Nephron progenitor cell (in vitro differentiated cells): ENCODE data around the gene TBC1D19.

ENCODE experiments used
- DNase-seq: peaks from one replicate; pipeline ENCODE4 v3.0.0; 2021
- H3K27ac Mint-ChIP-seq: 2 replicates; pipeline ENCODE4 v1.8.0; 2021; ENCODE audit warnings: mild to moderate bottlenecking, moderate library complexity, mixed read lengths
- H3K27me3 Mint-ChIP-seq: 2 replicates; pipeline ENCODE4 v1.8.0; 2021; ENCODE audit warnings: mild to moderate bottlenecking, low read depth, mixed read lengths; ENCODE audit not compliant: poor library complexity
- H3K36me3 Mint-ChIP-seq: 2 replicates; pipeline ENCODE4 v1.8.0; 2021; ENCODE audit warnings: low read depth, mixed read lengths
- H3K4me1 Mint-ChIP-seq: 2 replicates; pipeline ENCODE4 v1.8.0; 2021; ENCODE audit warnings: mixed read lengths
- H3K4me3 Mint-ChIP-seq: 2 replicates; pipeline ENCODE4 v1.8.0; 2021; ENCODE audit warnings: mild to moderate bottlenecking, moderate library complexity, mixed read lengths
- H3K9me3 Mint-ChIP-seq: 2 replicates; pipeline ENCODE4 v1.8.0; 2021; ENCODE audit warnings: mild to moderate bottlenecking, moderate library complexity, mixed read lengths
- CTCF ChIP-seq: fragments of 200-600 bp; sonication (generic); IDR thresholded peaks from 2 replicates; pipeline ENCODE4 v1.5.0; 2021; ENCODE audit warnings: antibody characterized with exemption

TBC1D19 gene

GRCh38 chr4:26721685-26722084 lies 137.8 kb downstream of the TBC1D19 start:
- Mint-ChIP-seq H3K27ac (no peak overlapping the region), H3K4me1 (no peaks in the 10 kb centered on the region), H3K4me3 (no peak overlapping the region), H3K9me3 (no peaks in the 10 kb centered on the region), H3K36me3 (peaks cover 13% of the 10 kb centered on the region), H3K27me3 (peaks cover 2% of the 10 kb centered on the region)
- no peak for DNase-seq
- no peak for TF ChIP-seq CTCF

GRCh38 chr4:26723216-26723615 lies 139.3 kb downstream of the TBC1D19 start:
- Mint-ChIP-seq H3K36me3 (peaks cover 13% of the 10 kb centered on the region), H3K9me3 (no peaks in the 10 kb centered on the region), H3K27me3 (peaks cover 2% of the 10 kb centered on the region), H3K27ac (no peak overlapping the region), H3K4me1 (no peaks in the 10 kb centered on the region), H3K4me3 (no peak overlapping the region)
- no peak for TF ChIP-seq CTCF
- DNase-seq: no peak

GRCh38 chr4:26724534-26724933 lies 140.7 kb downstream of the TBC1D19 start:
- no peaks in the 10 kb centered on the region for H3K4me1 Mint-ChIP-seq
- H3K27ac Mint-ChIP-seq: no peak overlapping the region
- H3K36me3 Mint-ChIP-seq: peaks cover 13% of the 10 kb centered on the region
- no peak overlapping the region for H3K4me3 Mint-ChIP-seq
- DNase-seq: no peak
- H3K27me3 Mint-ChIP-seq: peaks cover 2% of the 10 kb centered on the region
- no peak for TF ChIP-seq CTCF
- H3K9me3 Mint-ChIP-seq: no peaks in the 10 kb centered on the region

- no peak overlapping the region for H3K4me3 Mint-ChIP-seq
- no peak for TF ChIP-seq CTCF
- H3K9me3 Mint-ChIP-seq: no peaks in the 10 kb centered on the region
Observed at GRCh38 chr4:26726655-26727387, 142.9 kb downstream of the TBC1D19 start.

GRCh38 chr4:26727844-26728243 lies 144.0 kb downstream of the TBC1D19 start:
- peaks cover 13% of the 10 kb centered on the region for H3K36me3 Mint-ChIP-seq
- no peak overlapping the region for H3K4me3 Mint-ChIP-seq
- TF ChIP-seq CTCF: no peak

More at GRCh38 chr4:26726655-26727387, 142.9 kb downstream of the TBC1D19 start:
- DNase-seq: no peak
- Mint-ChIP-seq H3K36me3 (peaks cover 13% of the 10 kb centered on the region), H3K4me1 (no peaks in the 10 kb centered on the region), H3K27ac (no peak overlapping the region), H3K27me3 (peaks cover 2% of the 10 kb centered on the region)

GRCh38 chr4:26729027-26729426 lies 145.1 kb downstream of the TBC1D19 start:
- H3K36me3 Mint-ChIP-seq: peaks cover 13% of the 10 kb centered on the region

More at GRCh38 chr4:26727844-26728243, 144.0 kb downstream of the TBC1D19 start:
- DNase-seq: no peak
- Mint-ChIP-seq H3K27ac (no peak overlapping the region), H3K9me3 (no peaks in the 10 kb centered on the region), H3K27me3 (peaks cover 2% of the 10 kb centered on the region), H3K4me1 (no peaks in the 10 kb centered on the region)

More at GRCh38 chr4:26729027-26729426, 145.1 kb downstream of the TBC1D19 start:
- Mint-ChIP-seq H3K27ac (no peak overlapping the region), H3K27me3 (peaks cover 2% of the 10 kb centered on the region), H3K9me3 (no peaks in the 10 kb centered on the region), H3K4me1 (no peaks in the 10 kb centered on the region), H3K4me3 (no peak overlapping the region)
- no peak for DNase-seq
- no peak for TF ChIP-seq CTCF
